OCI-LY1 (cell line): Measurements from ENCODE around the gene GAPVD1.

Source experiments
- CTCF ChIP-seq: fragments of 200-600 bp; sonication (generic), shearing (Covaris generic); IDR thresholded peaks from 2 replicates; pipeline ENCODE4 v1.5.1; 2017; ENCODE audit warnings: mild to moderate bottlenecking, antibody characterized with exemption, low read length, moderate library complexity, mixed read lengths
- EZH2 ChIP-seq: fragments of 200-600 bp; sonication (generic), shearing (Covaris generic); IDR thresholded peaks from 2 replicates; pipeline ENCODE4 v1.8.0; 2017; ENCODE audit warnings: borderline replicate concordance, mixed run types, mild to moderate bottlenecking, antibody characterized with exemption, low read length, moderate library complexity, mixed read lengths

- TF ChIP-seq EZH2 (no peak), CTCF (no peak)
Observed at GRCh38 chr9:125280945-125281344, 19.3 kb downstream of the GAPVD1 start.
